ENCODE data around the gene FBLN1.

DNA sequence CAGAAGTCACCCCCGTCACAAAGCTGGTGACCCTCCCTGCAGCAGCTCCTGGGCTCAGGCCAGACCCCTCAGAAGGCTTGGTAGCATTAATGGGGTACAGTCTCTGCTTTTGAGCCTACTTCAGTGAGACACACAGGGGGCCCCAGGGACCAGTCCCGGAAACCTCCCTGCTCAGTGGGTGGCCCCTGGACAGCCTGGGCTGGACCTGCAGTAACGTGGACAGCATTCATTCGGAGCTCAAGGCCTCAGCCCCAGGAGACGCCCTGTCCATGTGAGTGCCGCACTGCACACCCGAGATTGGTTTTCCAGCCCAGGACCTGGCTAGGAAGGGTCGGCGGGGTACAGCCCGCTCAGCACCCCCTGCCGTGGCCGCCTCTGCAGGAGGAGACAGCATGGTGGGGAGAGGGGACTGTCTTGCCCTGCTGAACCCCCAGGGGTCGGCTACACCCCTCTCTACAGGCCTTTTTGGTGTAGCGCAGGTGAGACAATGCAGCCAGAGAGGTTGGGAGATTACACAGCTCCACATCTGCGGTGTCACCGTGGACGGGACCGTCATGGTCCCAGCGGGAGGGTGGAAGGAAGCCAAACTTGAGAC lies 83.4 kb downstream of the FBLN1 start:
- TF ChIP-seq, protein P1, sequence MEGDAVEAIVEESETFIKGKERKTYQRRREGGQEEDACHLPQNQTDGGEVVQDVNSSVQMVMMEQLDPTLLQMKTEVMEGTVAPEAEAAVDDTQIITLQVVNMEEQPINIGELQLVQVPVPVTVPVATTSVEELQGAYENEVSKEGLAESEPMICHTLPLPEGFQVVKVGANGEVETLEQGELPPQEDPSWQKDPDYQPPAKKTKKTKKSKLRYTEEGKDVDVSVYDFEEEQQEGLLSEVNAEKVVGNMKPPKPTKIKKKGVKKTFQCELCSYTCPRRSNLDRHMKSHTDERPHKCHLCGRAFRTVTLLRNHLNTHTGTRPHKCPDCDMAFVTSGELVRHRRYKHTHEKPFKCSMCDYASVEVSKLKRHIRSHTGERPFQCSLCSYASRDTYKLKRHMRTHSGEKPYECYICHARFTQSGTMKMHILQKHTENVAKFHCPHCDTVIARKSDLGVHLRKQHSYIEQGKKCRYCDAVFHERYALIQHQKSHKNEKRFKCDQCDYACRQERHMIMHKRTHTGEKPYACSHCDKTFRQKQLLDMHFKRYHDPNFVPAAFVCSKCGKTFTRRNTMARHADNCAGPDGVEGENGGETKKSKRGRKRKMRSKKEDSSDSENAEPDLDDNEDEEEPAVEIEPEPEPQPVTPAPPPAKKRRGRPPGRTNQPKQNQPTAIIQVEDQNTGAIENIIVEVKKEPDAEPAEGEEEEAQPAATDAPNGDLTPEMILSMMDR (conservative IDR thresholded peaks at IDR 0.05), result no peak
- no peak for TF ChIP-seq EZH2 (IDR thresholded peaks at IDR 0.05; ENCODE audit: low read depth)

Data from PC-9 (cell line).